SW480 (cell line): ENCODE measurements around the gene CACNA2D3.
"Not testable (repeated sequence)": the region's sequence is repeated elsewhere in the genome, so short reads cannot be mapped to it uniquely, and the experiment has no call there.

Source experiments
- DNase-seq: peaks from one replicate; pipeline ENCODE4 v3.0.0-alpha.2; 2016; ENCODE audit warnings: low spot score

Gene CACNA2D3

DNA sequence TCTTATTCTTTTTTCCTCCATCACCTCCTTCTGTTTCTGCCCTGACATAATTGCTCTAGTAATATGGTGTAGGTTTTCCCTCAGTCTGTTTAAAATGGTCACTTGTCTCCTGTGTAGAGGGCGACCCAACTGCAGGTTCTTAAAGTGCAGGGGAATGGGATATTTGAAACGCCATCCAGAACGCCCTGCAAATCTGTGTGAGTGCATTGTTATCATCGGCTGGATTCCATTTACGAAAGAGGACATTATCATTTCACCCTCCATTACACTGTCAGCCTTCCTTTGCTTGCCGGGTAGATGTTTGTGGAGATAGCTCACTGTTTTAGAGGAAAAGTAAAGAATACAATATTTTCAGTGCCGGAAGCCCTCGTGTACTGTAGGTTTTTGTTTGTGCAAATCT, 451.5 kb downstream of the CACNA2D3 start:
- no peak for DNase-seq

DNA sequence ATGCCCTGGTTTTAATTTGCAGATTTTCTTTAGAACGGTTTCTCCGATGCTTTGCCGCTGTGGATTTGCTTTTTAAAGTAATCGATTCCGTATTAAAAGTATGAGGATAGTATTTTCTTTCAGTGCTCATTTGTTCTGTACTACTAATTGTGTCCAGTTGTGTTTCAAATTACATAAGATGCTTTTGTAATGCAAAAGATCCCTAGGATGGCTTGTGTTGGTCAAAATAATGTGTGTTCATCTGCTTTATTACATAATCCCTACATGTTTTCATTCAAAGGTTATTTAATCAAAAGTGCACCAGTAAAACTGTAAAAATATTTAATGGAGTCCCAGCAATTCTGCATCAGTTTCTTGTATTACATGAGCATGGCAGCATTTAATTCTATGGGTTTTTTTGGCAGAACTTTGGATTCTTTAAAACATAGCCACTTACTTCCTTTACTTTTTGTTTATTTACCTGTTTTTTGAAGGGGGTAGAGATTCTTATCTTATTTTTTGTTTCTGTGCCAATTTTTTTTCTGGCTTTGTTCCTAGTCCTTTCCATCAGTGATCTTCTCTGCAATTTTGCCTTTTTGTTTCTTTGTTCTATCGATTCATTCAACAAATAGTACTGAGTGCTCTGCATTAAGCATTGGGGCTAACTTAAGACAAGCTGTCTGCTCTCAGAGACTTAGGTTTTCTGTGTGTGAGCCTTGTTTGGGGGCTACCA, 452.7 kb downstream of the CACNA2D3 start:
- no peak for DNase-seq

DNA sequence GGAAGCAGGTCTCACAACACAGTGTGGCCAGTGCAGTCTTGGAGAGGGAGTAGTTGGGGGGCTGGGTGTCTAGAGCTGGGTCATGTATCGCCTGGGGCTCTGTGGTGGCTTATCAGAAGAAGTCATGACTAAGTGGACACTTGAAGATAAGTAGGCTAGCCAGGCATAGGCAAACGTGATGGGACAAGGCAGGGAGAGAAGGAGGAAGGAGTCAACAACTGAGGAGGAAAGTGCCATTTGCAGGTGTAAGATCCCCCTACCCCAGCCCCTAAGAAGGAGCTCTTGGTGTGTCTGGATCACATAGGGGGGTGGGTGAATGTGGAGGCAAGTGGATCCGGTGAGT, 453.2 kb downstream of the CACNA2D3 start:
- DNase-seq: no peak

DNA sequence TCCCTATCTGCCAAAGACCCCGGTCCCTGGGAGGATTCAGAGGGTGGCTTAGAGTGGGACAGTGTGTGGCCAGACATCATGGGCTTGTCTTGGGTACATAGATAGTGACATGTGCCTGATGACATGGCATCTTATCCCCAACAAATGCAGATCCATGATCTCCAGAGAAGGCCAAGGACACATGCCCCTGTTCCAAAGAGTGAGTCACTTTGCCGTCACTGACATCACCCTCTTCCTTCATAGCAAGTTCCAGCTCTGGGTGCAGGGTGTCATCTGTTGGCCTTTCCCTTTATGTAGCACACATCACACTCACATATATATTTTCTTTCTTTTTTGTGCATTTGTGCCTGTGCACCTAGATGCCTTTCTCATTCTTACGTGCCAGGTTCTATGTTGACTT, 455.0 kb downstream of the CACNA2D3 start:
- DNase-seq: no peak

DNA sequence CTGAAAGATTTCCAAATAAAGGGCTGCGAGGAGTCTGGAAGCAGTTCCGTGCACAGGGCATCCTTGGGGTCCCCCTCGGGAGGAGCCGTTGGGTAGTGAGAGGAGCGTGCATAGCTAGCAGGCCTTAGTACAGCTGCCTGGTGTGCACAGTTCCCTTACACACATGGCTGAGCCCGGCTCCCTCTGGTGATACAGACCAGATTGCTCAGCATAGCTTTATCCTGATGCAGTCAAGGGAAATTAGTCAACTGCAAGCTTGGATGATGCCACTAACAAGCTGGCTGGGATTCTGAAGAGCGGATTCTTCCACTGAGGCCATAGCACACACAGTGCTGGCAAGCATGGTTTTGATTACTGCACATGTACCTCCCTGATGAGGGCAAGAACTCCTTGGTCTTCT, 456.1 kb downstream of the CACNA2D3 start:
- DNase-seq: no peak

DNA sequence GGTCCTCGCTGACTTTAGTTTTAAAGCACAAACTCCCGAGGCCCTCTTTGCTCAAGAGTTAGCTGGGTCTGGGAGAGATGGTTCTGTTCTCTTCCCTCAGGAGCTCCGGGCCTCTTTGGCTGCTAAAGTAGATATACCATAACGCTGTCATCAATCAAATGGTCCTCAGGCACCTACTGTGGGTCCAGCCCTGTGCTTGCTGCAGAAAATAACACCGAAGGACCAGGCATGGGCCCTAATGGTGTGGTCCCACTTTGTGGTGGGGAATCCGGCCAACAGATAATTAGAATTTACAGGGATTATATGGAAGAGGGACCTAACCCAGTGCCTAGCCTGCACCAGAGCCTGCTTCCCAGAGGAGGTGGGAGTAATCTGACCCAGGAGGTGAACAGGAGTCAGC, 458.1 kb downstream of the CACNA2D3 start:
- DNase-seq: no peak

DNA sequence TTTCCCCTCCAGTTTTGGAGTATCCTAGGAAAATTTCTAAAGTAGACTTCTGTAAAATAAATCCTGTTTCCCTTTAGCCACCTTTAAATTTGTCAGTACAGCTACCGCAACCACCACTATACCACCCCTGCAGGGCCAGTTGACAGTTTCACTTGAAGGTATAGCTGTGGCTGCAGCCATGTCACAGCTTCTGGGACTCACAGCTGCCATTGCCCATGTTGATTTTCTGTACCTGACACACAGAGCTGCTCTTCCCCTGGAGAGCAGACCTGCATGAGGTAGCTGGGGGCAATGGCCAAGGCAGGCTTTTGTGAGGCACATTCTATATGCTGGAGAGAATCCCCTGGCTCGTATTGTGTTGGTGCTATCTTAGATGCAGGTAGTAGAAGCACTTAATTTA, 460.1 kb downstream of the CACNA2D3 start:
- DNase-seq: no peak

DNA sequence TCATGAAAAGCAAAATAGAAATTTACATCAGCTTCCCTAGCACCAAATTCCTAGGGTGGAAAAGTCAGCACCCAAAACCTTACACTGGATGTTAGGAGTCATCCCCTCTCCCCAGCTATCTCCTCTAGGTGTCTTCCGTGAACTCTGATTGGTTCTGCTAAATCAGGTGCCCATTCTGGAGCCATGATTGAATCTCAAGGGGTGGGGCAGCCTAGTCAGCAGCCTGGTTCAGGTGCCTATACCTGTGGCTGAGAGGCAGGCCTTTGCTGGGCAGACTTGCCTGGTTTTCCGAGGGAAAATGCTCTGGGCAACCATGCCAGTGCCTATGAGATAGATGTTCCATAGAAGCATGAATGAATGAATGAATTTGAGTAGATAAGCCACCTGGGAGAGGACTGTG, 468.8 kb downstream of the CACNA2D3 start:
- no peak for DNase-seq

DNA sequence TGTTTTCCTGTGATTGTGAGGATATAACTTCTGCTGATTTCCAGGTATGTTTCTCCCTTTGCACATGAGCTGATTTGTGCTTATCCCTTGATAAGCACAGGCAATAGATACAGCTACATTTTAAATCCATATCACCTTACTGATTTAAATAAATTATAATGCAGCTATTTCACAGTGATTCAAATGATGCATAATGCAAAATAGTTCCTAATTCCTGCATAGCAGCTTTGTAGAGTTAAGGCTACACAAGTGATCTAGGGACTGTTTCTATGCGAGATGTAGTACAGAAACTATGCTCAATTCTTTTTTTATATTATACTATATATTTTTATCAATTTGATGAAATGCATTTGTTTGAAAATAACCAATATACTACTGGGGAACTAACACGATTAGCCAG, 471.3 kb downstream of the CACNA2D3 start:
- DNase-seq: no peak

DNA sequence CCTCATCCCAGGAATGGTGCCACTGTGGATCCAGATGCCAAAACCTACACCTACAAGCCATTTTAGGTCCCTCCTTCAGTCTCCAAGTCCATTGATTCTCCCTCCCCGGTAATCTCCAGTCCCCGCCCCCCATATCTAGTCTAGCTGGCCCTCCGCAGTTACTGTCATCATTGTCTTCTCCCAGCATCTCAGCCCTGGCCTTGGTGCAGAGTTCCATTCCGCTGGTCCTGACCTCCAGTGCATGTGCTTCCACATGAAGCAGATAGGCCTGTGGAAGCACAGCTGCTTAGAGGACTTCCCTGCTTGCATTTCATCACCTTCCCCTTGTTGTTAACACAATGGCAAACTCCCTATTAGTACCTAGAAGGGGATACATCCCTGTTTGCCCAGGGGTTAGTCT, 473.7 kb downstream of the CACNA2D3 start:
- DNase-seq: no peak

DNA sequence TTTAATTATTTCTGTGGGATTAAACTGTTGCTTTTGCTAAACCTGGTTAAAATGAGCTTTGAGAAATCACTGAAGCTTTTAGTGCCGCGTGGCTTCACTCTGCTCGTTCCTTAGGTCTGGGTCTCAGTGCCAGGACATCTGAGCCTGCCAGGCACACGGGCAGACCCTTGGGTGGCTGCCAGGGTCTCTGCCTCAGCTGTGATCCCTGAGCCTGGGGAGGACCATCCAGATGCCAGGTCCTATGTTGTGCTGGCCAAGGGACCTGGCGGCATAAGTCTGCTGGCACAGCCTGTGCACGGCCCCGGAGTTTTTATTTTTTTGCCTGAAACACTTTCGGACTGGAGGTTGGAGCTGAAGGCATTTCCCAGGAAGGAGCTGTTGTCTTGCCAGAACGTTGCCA, 477.4 kb downstream of the CACNA2D3 start:
- DNase-seq: no peak

DNA sequence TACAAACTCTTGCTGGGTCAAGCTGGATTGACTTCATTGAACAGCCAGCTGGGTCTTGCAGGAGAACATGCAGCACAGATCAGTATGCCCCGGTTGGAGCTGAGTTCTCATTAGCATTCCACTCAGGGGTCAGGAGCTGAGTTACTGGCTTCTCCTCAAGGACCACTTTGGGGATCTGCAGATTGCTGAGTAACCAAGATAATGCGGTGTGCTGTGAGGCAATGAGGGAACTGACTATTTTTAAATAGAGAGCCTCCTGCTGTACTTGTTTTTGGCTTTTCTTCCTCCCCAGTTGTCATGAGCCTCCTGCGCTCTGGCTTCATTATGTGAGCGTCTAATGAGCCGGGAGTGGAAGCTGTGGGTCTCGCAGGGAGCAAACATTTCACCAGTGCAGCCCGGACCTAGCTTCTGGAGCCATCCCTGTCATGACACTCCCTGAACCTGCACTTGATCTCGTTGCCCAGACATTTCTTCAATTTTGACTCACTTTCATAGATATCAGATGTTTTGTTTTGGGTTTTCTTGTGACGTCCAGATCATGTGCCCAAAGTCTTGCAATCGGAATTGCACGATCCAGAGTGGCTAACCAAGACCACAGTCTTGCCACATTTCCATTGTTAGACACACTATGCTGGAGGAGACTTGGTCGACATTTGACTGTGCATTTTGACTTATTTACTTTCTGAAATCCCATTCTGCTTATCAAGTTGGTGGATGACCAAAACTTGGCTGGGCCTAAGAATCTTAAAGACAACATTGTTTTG, 478.3 kb downstream of the CACNA2D3 start:
- DNase-seq: no peak

DNA sequence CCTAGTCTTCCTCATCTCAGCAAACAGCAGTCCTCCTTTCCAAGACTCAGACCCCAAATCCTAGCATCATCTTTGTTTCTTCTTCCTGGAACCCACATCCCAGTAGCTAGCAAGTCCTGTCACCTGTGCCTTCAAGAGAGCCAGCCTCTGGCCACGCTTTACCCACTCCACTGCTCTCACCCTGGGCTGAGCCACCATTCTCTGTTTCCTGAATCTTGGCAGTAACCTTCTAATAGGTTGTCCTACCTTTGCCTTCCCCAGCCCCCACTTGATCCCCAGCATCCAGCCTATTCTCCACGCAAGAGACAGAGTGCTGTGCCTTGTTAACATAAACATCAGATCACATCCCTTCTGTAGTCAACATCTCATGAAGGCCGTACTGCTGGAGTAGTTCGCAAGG, 482.1 kb downstream of the CACNA2D3 start:
- no peak for DNase-seq

DNA sequence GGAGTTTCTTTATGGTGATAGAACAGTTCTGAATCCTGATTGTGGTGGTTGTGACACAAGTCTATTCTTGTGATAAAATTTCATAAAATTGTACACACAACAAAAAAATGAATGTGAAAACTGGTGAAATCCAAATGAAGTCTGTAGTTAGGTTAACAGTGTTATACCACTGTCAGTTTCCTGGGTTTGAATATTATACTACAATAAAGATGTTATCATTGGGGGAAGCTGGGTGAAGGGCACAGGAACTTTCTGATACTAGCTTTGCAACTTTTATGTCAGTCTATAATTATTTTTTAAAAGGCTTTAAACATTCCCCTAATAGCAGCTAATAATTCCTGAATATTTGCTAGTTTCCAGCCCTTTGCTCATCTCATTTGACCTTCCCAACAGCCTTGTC, 485.7 kb downstream of the CACNA2D3 start:
- DNase-seq: no peak

DNA sequence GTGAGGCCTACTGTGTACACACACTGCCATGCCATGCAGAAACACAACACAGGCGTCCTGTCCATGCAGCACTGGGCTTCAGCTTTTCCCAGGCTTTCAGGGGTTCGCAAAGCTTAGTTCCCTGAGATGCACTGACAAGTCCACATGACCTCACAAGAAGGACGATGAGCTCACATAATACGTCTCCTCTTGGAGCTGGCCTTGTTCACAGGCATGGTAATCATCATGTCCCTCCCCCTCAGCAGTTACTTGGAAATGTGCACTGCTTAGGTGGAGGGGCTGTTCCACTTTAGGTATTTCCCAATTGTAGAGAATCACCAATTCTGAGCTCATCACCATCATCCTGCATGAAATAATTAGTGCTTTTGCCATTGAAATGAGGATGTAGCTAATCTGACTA, 496.7 kb downstream of the CACNA2D3 start:
- DNase-seq: no peak

DNA sequence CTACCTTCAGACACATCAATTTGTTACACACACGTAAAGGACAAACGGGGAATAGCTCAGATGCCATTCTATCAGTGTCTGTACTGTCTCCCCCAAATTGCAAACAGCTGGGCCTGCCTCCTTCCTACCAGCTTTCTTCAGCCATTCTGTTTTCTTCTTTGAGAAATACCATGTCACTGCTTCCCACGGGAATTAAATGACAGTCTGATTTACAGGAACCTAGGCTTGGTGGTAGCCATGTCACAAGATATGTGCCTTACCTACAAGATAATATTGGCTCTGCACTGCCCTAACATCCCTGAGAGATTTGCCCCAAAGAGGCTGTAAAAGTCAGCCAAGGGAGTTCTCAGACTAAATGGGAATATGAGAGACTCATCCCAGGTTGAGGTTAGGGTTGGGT, 497.2 kb downstream of the CACNA2D3 start:
- DNase-seq: no peak

DNA sequence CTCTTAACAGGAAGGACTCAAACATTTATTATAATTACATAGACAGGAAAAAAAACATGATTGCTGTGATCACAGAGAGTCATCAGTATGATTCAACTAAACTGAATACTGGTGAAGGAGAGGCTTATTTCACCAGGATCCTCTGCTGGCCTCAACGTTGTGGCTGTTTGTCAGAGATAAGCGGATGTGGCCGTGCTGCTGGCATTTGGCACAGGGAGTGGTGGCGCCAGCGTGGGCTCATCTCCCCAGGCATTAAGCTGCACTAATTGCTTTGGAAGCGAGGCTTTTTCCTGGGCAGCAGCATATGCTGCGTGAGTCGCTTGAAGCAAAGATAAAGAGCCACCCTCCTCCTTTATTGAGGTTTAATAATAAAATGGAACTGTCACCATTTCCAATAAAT, 498.8 kb downstream of the CACNA2D3 start:
- peak; percentile 35 for DNase-seq

DNA sequence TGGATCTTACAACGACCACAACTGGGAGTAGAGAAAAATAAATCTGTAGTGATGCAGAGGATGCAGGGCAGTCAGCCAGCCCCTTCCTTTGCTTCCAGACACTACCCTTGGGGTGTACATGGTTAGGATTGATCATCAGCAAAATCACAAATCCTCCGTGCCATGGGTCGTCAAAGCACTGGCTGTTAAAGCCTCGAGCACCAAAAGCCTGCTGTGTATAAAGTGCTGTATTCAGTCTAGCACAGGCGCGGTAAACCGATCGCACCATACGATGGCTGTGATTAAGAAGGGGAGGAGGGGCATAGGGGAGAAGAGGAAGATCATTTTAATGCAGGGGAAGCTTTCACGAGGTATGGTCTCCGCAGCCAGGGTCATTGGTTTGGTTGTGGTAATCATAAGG, 500.3 kb downstream of the CACNA2D3 start:
- DNase-seq: no peak

DNA sequence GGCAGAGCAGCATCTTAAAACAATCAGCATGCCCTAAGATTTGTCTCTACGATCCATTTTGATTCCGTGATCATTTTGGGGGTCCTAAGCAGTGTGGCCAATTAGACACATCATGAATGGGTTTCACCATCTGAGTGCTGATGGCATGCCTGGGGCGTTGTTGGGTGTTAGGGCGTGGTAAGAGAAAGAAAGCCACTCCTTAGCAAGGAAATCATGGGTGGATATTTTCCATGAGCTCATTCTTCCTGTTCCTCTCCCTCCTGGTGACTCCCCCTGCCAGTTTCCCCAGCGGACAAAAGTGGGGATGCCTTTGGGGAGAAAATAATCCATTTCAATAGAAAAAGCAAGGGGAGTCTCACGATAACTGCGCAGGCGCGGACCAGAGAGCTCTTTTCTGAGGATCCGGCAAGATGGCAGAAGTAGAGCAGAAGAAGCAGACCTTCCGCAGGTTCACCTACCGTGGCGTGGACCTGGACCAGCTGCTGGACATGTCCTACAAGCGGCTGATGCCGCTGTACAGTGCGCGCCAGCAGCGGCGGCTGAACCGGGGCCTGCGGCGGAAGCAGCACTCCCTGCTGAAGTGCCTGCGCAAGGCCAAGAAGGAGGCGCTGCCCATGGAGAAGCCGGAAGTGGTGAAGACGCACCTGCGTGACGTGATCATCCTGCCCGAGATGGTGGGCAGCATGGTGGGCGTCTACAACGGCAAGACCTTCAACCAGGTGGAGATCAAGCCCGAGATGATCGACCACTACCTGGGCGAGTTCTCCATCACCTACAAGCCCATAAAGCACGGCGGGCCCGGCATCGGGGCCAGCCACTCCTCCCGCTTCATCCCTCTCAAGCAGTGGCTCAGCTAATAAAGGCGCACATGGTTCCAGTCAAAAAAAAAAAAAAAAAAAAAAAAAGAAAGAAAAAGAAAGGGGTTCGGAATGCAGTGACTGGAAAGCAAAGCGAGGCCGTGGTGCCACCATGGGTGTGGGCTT, 503.7 kb downstream of the CACNA2D3 start:
- DNase-seq: no peak

DNA sequence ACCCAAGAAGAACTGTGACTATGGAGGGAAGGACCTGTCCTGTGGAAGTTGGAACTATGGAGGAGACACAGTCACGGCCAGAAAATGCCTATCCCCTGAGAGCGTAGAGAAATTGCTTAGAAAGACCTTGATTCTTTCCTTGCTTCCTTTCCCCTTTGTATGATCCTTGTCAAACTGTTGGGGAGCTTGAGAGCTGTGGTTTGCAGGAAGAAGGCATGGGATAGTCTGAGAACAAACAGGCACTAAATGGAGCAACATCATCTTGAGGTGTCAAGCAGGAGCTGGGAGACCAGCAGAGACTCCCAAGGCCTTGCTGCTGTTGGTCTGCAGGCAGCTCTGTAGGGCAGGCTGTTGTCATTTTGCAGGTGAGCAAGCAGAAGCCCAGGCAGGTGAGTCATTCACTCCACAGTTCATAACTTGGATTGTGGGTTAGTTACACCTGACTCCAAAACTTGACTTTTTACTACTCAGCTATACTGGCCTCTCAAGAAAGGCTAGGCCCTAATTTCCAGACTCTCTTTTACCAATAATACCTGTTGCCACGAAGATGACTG, 506.6 kb downstream of the CACNA2D3 start:
- peak; percentile 14 for DNase-seq

DNA sequence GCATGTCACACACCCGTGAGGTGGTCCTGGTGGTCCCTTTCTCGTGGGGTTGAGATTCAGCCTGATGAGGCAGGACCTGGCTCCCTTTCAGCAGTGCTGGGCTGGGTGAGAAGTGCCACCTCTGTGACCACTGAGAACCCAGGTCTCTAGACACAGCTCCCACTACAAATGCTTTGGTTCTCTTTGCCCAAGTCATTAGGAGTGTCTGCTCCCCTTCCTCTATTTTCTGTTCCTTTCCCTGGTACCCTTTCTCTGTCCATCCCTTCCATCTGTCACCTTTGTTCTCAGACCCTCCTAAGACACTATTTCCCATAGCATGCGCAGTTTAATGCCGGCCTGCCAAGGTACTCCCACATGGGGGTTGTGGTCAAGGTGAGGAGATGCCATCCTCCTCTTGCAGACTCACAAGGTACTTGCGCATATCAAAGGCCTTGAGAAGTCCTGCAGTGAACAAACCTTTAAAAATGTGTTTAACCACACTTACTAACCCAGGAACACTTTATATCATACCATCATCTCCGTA, 507.8 kb downstream of the CACNA2D3 start:
- DNase-seq: no peak

DNA sequence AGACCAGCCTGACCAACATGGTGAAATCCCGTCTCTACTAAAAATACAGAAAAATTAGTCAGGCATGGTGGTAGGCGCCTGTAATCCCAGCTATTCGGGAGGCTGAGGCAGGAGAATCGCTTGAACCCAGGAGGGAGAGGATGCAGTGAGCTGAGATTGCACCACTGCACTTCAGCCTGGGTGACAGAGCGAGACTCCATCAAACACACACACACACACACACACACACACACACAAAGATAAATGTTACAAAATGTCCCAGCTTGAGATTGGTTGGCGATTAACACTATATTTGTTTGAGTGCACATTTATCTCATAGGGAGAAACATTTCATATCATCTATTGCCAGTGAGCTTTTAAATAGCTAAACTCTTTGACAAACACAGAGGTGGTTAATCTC, 508.6 kb downstream of the CACNA2D3 start:
- not testable (repeated sequence) for DNase-seq
